ENCODE measurements around the gene TBC1D2. TPM values are rescaled to one million over a fixed set of nuclear protein-coding genes. Genes with fewer than 3 reads are reported as not detected.
A peak's percentile ranks its signal among the peaks of the same experiment; 100 is the strongest.

The TBC1D2 gene
- total RNA-seq, 2 donors from 2014 or later, result 3.3 to 4.7 TPM

- no peak for ATAC-seq
- no peaks in the 10 kb centered on the region for H3K9me3 ChIP-seq
- no peak for DNase-seq
- H3K27me3 ChIP-seq, result no peaks in the 10 kb centered on the region
- H3K4me3 ChIP-seq, result no peak overlapping the region
- TF ChIP-seq, protein P1, sequence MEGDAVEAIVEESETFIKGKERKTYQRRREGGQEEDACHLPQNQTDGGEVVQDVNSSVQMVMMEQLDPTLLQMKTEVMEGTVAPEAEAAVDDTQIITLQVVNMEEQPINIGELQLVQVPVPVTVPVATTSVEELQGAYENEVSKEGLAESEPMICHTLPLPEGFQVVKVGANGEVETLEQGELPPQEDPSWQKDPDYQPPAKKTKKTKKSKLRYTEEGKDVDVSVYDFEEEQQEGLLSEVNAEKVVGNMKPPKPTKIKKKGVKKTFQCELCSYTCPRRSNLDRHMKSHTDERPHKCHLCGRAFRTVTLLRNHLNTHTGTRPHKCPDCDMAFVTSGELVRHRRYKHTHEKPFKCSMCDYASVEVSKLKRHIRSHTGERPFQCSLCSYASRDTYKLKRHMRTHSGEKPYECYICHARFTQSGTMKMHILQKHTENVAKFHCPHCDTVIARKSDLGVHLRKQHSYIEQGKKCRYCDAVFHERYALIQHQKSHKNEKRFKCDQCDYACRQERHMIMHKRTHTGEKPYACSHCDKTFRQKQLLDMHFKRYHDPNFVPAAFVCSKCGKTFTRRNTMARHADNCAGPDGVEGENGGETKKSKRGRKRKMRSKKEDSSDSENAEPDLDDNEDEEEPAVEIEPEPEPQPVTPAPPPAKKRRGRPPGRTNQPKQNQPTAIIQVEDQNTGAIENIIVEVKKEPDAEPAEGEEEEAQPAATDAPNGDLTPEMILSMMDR (IDR thresholded peaks at IDR 0.05), result no peak
- no peak for TF ChIP-seq POLR2A (IDR thresholded peaks at IDR 0.05)
- 86 to 91% methylated on average over 3 of the region's 3 CpGs for WGBS, 2 donors
- H3K4me1 ChIP-seq, result peaks cover 13% of the 10 kb centered on the region
- intact Hi-C loops (cut with DNase I), result no loop called here
- no peaks in the 10 kb centered on the region for H3K36me3 ChIP-seq (replicated peaks in 1 of 2; ENCODE audit: insufficient read depth in 1 of 2, low read depth in 2 of 2)
- H3K27ac ChIP-seq, result no peak overlapping the region
These were observed 25.8 kb downstream of the TBC1D2 start for GRCh38 chr9:98229620-98230019.

- H3K9me3 ChIP-seq, result no peaks in the 10 kb centered on the region
- ATAC-seq (no peak), DNase-seq (no peak)
- H3K4me3 ChIP-seq, result no peak overlapping the region
- WGBS, 2 donors, result 85 to 89% methylated on average over 4 of the region's 4 CpGs
- H3K27ac ChIP-seq, result no peak overlapping the region
- no peak for TF ChIP-seq POLR2A (IDR thresholded peaks at IDR 0.05)
- TF ChIP-seq, protein P1 (IDR thresholded peaks at IDR 0.05), result no peak
- intact Hi-C loops (cut with DNase I), result no loop called here
- no peaks in the 10 kb centered on the region for H3K36me3 ChIP-seq (replicated peaks in 1 of 2; ENCODE audit: insufficient read depth in 1 of 2, low read depth in 2 of 2)
- H3K4me1 ChIP-seq, result peaks cover 13% of the 10 kb centered on the region
- H3K27me3 ChIP-seq, result no peaks in the 10 kb centered on the region
These were observed 26.4 kb downstream of the TBC1D2 start for GRCh38 chr9:98229090-98229395.

GRCh38 chr9:98228392-98229089, 26.9 kb downstream of the TBC1D2 start:
- WGBS, 2 donors, result 68 to 70% methylated on average over 10 of the region's 10 CpGs
- Histone ChIP-seq H3K4me3 (no peak overlapping the region), H3K9me3 (no peaks in the 10 kb centered on the region), H3K4me1 (peaks cover 13% of the 10 kb centered on the region), H3K27ac (no peak overlapping the region), H3K36me3 (replicated peaks in 1 of 2; ENCODE audit: insufficient read depth in 1 of 2, low read depth in 2 of 2) (no peaks in the 10 kb centered on the region), H3K27me3 (no peaks in the 10 kb centered on the region)
- DNase-seq (no peak), ATAC-seq (no peak)
- TF ChIP-seq, protein P1 (IDR thresholded peaks at IDR 0.05), result no peak
- TF ChIP-seq POLR2A (IDR thresholded peaks at IDR 0.05), result no peak
- intact Hi-C loops (cut with DNase I), result no loop called here

DNA sequence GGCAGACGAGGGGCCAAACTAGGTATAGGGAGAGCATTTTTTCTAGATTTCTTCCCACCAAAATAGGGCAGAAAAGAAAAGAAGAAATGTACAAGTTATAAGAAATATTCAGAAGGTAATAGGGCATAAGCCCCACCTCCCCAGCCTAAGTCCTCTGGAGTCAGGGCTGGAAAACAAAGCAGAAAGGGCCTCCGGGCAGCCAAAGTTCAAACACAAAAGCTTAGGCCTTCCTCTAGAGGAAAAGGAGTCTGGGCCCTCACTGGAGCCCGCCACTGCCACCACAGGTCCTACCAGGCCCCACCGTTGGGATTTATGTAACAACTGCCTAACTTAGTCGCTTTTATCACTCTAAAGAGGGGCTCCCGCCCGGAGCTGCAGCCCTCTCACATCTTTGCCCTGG, 27.6 kb downstream of the TBC1D2 start:
- DNase-seq, result no peak
- 76 to 86% methylated on average over 7 of the region's 7 CpGs for WGBS, 2 donors
- no peak for TF ChIP-seq POLR2A (IDR thresholded peaks at IDR 0.05)
- TF ChIP-seq, protein P1 (IDR thresholded peaks at IDR 0.05), result no peak
- Histone ChIP-seq H3K27me3 (no peaks in the 10 kb centered on the region), H3K9me3 (no peaks in the 10 kb centered on the region), H3K4me1 (peaks cover 13% of the 10 kb centered on the region), H3K4me3 (no peak overlapping the region), H3K27ac (no peak overlapping the region), H3K36me3 (replicated peaks in 1 of 2; ENCODE audit: insufficient read depth in 1 of 2, low read depth in 2 of 2) (no peaks in the 10 kb centered on the region)
- intact Hi-C loops (cut with DNase I), result no loop called here
- ATAC-seq, result no peak

GRCh38 chr9:98226957-98227356, 28.5 kb downstream of the TBC1D2 start:
- Histone ChIP-seq H3K27ac (no peak overlapping the region), H3K27me3 (no peaks in the 10 kb centered on the region), H3K36me3 (replicated peaks in 1 of 2; ENCODE audit: insufficient read depth in 1 of 2, low read depth in 2 of 2) (no peaks in the 10 kb centered on the region), H3K4me1 (peaks cover 13% of the 10 kb centered on the region), H3K4me3 (no peak overlapping the region), H3K9me3 (no peaks in the 10 kb centered on the region)
- TF ChIP-seq POLR2A (IDR thresholded peaks at IDR 0.05), result no peak
- TF ChIP-seq, protein P1 (IDR thresholded peaks at IDR 0.05), result no peak
- ATAC-seq (no peak), DNase-seq (peak in 1 of 4 donors; percentile 18)
- WGBS, 2 donors, result 93 to 94% methylated on average over 4 of the region's 4 CpGs
- intact Hi-C loops (cut with DNase I), result no loop called here

Data from body of pancreas (tissue), 4 donors.